Ishikawa (cell line): ENCODE data around the gene ABCF2.

Experiments used
- CEBPB ChIP-seq: IDR thresholded peaks from 2 replicates; pipeline ENCODE4 v1.6.1; 2012
- CREB1 ChIP-seq: IDR thresholded peaks from 2 replicates; pipeline ENCODE4 v1.6.1; 2012; ENCODE audit warnings: low read depth
- EGR1 ChIP-seq: IDR thresholded peaks from 2 replicates; pipeline ENCODE4 v1.6.1; 2012
- EP300 ChIP-seq: IDR thresholded peaks from 2 replicates; pipeline ENCODE4 v1.6.1; 2012; ENCODE audit warnings: borderline replicate concordance
- FOXM1 ChIP-seq: IDR thresholded peaks from 2 replicates; pipeline ENCODE4 v1.6.1; 2012; ENCODE audit warnings: low read depth, borderline replicate concordance
- MAX ChIP-seq: IDR thresholded peaks from 2 replicates; pipeline ENCODE4 v1.6.1; 2012
- NFIC ChIP-seq: IDR thresholded peaks from 2 replicates; pipeline ENCODE4 v1.6.1; 2012
- RAD21 ChIP-seq: IDR thresholded peaks from 2 replicates; pipeline ENCODE4 v1.6.1; 2012; ENCODE audit warnings: low read depth
- REST ChIP-seq: IDR thresholded peaks from 2 replicates; pipeline ENCODE4 v1.6.1; 2012; ENCODE audit warnings: low read depth, mild to moderate bottlenecking
- TAF1 ChIP-seq: IDR thresholded peaks from 2 replicates; pipeline ENCODE4 v1.6.1; 2012; ENCODE audit warnings: low read depth, mild to moderate bottlenecking
- TCF12 ChIP-seq: IDR thresholded peaks from 2 replicates; pipeline ENCODE4 v1.6.1; 2012; ENCODE audit warnings: low read depth
- TEAD4 ChIP-seq: IDR thresholded peaks from 2 replicates; pipeline ENCODE4 v1.6.1; 2012
- USF1 ChIP-seq: IDR thresholded peaks from 2 replicates; pipeline ENCODE4 v1.6.1; 2012
- YY1 ChIP-seq: IDR thresholded peaks from 2 replicates; pipeline ENCODE4 v1.6.1; 2012; ENCODE audit warnings: low read depth
- ZBTB7A ChIP-seq: IDR thresholded peaks from 2 replicates; pipeline ENCODE4 v1.6.1; 2012; ENCODE audit warnings: low read depth

Gene ABCF2

GRCh38 chr7:151174246-151175046, 52.6 kb downstream of the ABCF2 start:
- TF ChIP-seq TAF1 = no peak
- no peak for TF ChIP-seq CREB1

- TF ChIP-seq MAX (no peak), USF1 (no peak), EGR1 (no peak), TCF12 (no peak), TAF1 (no peak), RAD21 (no peak), TEAD4 (no peak), NFIC (no peak), REST (no peak), YY1 (no peak), CREB1 (no peak), ZBTB7A (no peak), CEBPB (no peak), EP300 (no peak), FOXM1 (no peak)
Observed at GRCh38 chr7:151173386-151174245, 53.4 kb downstream of the ABCF2 start.

GRCh38 chr7:151172273-151173141, 54.5 kb downstream of the ABCF2 start:
- TF ChIP-seq REST (no peak), FOXM1 (no peak), TAF1 (no peak), YY1 (peak; percentile 28; the same call in 1 of the 2 replicates), RAD21 (peak; percentile 92), CEBPB (no peak), ZBTB7A (no peak), EGR1 (no peak), MAX (0 out of 2 replicates have a peak, but pooled peaks have one; percentile 36), NFIC (no peak), EP300 (no peak), TCF12 (no peak; the same call in 1 of the 2 replicates), TEAD4 (peak; percentile 65), CREB1 (no peak)

GRCh38 chr7:151168787-151169162, 58.2 kb downstream of the ABCF2 start:
- TF ChIP-seq USF1 (no peak), REST (no peak), ZBTB7A (no peak), EP300 (no peak), CEBPB (no peak), YY1 (no peak), NFIC (no peak), CREB1 (no peak), TEAD4 (no peak), FOXM1 (no peak), MAX (no peak), TCF12 (no peak), TAF1 (no peak)
